BE2C (cell line): ENCODE results near the gene TSPAN7.

ENCODE experiments used
- DNase-seq: peaks from one replicate; pipeline ENCODE4 v3.0.0-alpha.2; 2020
- H3K27me3 ChIP-seq: fragments of 250-450 bp; sonication (Bioruptor Pico); 2 replicates; pipeline ENCODE4 v1.5.1; 2020; ENCODE audit warnings: mild to moderate bottlenecking
- H3K36me3 ChIP-seq: fragments of 250-450 bp; sonication (Bioruptor Pico); 2 replicates; pipeline ENCODE4 v1.5.1; 2020; ENCODE audit warnings: mild to moderate bottlenecking
- H3K4me1 ChIP-seq: fragments of 250-450 bp; sonication (Bioruptor Pico); 2 replicates; pipeline ENCODE4 v1.5.1; 2020
- H3K4me3 ChIP-seq: 2 replicates; pipeline ENCODE4 v1.5.1; 2011; ENCODE audit warnings: low read depth, low read length
- H3K9me3 ChIP-seq: fragments of 250-450 bp; sonication (Bioruptor Pico); 2 replicates; pipeline ENCODE4 v1.5.1; 2020
- CTCF ChIP-seq: IDR thresholded peaks from 2 replicates; pipeline ENCODE4 v1.5.1; 2012; ENCODE audit warnings: mild to moderate bottlenecking, low read depth, low read length

TSPAN7 gene

GRCh38 chrX:38627683-38628082 lies 66.3 kb downstream of the TSPAN7 start:
- no peak overlapping the region for H3K4me3 ChIP-seq
- peak; percentile 75 for TF ChIP-seq CTCF
- peak; percentile 23 for DNase-seq
- H3K27me3 ChIP-seq = no peaks in the 10 kb centered on the region
- no peaks in the 10 kb centered on the region for H3K4me1 ChIP-seq
- H3K9me3 ChIP-seq = no peaks in the 10 kb centered on the region
- no peaks in the 10 kb centered on the region for H3K36me3 ChIP-seq

GRCh38 chrX:38628587-38628986 lies 67.2 kb downstream of the TSPAN7 start:
- H3K9me3 ChIP-seq = no peaks in the 10 kb centered on the region
- no peak overlapping the region for H3K4me3 ChIP-seq
- no peaks in the 10 kb centered on the region for H3K27me3 ChIP-seq
- H3K4me1 ChIP-seq = no peaks in the 10 kb centered on the region
- TF ChIP-seq CTCF = no peak
- no peak for DNase-seq
- no peaks in the 10 kb centered on the region for H3K36me3 ChIP-seq

GRCh38 chrX:38632516-38632915 lies 71.2 kb downstream of the TSPAN7 start:
- TF ChIP-seq CTCF = no peak
- H3K36me3 ChIP-seq = no peaks in the 10 kb centered on the region
- DNase-seq = no peak
- no peaks in the 10 kb centered on the region for H3K27me3 ChIP-seq
- no peak overlapping the region for H3K4me3 ChIP-seq
- H3K9me3 ChIP-seq = no peaks in the 10 kb centered on the region
- H3K4me1 ChIP-seq = no peaks in the 10 kb centered on the region

GRCh38 chrX:38634665-38635064 lies 73.3 kb downstream of the TSPAN7 start:
- no peak for TF ChIP-seq CTCF
- no peaks in the 10 kb centered on the region for H3K4me1 ChIP-seq

GRCh38 chrX:38636949-38637819 lies 75.8 kb downstream of the TSPAN7 start:
- Histone ChIP-seq H3K9me3 (no peaks in the 10 kb centered on the region), H3K4me1 (no peaks in the 10 kb centered on the region), H3K36me3 (no peaks in the 10 kb centered on the region), H3K27me3 (no peaks in the 10 kb centered on the region), H3K4me3 (no peak overlapping the region)
- peak; percentile 21 for DNase-seq
- no peak for TF ChIP-seq CTCF

More at GRCh38 chrX:38634665-38635064, 73.3 kb downstream of the TSPAN7 start:
- Histone ChIP-seq H3K9me3 (no peaks in the 10 kb centered on the region), H3K27me3 (no peaks in the 10 kb centered on the region), H3K36me3 (no peaks in the 10 kb centered on the region), H3K4me3 (no peak overlapping the region)
- no peak for DNase-seq

GRCh38 chrX:38638952-38639529 lies 77.7 kb downstream of the TSPAN7 start:
- no peak for TF ChIP-seq CTCF
- Histone ChIP-seq H3K4me3 (no peak overlapping the region), H3K27me3 (no peaks in the 10 kb centered on the region), H3K9me3 (no peaks in the 10 kb centered on the region), H3K36me3 (no peaks in the 10 kb centered on the region), H3K4me1 (no peaks in the 10 kb centered on the region)
- DNase-seq = no peak
